Neural progenitor cell (in vitro differentiated cells): ENCODE data around the gene FSTL4.

Experiments
- EZH2 ChIP-seq: fragments of 200-600 bp; sonication (generic); IDR thresholded peaks from 2 replicates; pipeline ENCODE4 v1.6.1; 2017; ENCODE audit warnings: antibody characterized with exemption, mild to moderate bottlenecking, moderate library complexity
- EZH2phosphoT487 ChIP-seq: fragments of 200-600 bp; sonication (generic); IDR thresholded peaks from 2 replicates; pipeline ENCODE4 v1.6.1; 2017; ENCODE audit warnings: antibody characterized with exemption
- TF ChIP-seq, protein P1 (sequence below): fragments of 200-600 bp; sonication (generic); IDR thresholded peaks from 2 replicates; pipeline ENCODE4 v1.5.1; 2017; ENCODE audit warnings: antibody characterized with exemption, mild to moderate bottlenecking

DNA sequence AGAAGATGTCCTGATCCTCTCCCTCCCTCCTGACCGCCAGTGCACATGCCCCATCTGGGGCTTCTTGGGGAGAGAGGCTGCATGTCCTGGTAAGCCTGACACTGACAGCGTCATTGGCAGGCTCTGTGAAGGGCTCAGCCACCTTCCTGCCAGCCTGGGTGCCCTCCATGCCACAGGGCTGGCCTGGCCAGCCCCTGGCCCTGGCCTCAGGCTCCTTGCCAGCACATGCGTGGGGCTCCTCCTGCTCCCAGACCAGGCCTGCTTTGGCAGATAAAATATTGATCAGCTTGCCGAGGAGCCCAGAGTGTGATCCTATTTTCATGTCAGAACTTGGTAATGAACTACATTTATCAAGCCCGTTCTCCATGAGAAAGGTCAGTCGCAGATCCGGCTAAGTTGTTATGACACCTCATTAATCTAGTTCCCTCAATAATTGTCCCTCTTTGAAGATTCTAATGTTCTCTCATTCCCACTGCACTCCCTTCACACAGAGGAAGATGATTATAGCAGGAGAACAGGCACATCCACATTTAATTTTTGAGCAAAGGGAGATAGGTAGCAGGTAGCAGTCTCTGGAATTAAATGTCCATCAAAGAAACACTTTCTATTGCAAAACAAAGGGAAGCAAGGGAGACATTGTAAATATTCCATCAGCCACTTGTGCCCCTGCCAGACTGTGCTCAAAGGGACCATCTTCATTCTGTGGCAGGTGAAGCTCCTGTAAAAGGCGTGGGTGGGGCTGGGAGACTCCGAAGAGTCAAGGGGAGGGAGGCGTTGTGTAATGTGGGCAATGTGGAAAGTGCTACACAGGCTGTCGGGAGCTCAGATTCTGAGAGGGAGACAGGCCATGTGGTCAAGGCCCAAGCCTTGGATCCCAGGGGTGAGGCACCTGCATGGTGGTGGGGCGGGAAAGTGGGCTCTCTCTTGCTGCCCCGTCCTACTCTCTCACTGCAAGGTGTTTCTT is 288.6 kb downstream of the FSTL4 start:
- TF ChIP-seq EZH2 (no peak), EZH2phosphoT487 (no peak)
- TF ChIP-seq, protein P1, sequence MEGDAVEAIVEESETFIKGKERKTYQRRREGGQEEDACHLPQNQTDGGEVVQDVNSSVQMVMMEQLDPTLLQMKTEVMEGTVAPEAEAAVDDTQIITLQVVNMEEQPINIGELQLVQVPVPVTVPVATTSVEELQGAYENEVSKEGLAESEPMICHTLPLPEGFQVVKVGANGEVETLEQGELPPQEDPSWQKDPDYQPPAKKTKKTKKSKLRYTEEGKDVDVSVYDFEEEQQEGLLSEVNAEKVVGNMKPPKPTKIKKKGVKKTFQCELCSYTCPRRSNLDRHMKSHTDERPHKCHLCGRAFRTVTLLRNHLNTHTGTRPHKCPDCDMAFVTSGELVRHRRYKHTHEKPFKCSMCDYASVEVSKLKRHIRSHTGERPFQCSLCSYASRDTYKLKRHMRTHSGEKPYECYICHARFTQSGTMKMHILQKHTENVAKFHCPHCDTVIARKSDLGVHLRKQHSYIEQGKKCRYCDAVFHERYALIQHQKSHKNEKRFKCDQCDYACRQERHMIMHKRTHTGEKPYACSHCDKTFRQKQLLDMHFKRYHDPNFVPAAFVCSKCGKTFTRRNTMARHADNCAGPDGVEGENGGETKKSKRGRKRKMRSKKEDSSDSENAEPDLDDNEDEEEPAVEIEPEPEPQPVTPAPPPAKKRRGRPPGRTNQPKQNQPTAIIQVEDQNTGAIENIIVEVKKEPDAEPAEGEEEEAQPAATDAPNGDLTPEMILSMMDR = no peak
